ENCODE data around the gene MAGEB17. TPM values are rescaled to one million over a fixed set of nuclear protein-coding genes. Genes with fewer than 3 reads are reported as not detected.

MAGEB17 gene
- total RNA-seq, 1 donor = not detected

DNA sequence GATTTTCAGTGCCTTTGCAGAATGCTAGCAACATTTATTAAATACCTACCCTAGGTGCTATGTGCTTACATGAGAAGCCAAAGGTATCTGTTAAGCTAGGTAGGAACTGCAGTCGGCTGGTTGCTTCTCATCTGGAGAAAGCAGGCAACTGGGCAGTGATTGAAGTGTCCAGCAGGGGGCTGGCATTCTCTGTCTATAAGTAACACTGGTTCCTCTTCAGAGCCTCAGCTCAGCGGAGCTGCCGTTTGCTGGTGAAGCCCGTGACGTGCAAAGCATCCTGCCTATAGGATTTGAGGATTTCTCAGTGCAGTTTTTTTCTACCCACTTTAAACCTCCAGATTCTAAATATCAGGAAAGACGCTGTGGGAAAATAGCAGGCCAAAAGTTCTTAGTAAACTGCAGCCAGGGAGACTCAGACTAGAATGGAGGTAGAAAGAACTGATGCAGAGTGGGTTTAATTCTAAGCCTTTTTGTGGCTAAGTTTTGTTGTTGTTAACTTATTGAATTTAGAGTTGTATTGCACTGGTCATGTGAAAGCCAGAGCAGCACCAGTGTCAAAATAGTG lies 44.0 kb upstream of the MAGEB17 start, which contains the start of gene GRPR:
GRPR (plus strand) TSS at position 344 of the 565 bp plus-strand sequence. CDS start 389 bp downstream, outside the sequence.
- no peak within 1 kb of the TSS for H3K4me2 ChIP-seq (ENCODE audit: insufficient read depth, low read length)
- no peaks in the 10 kb centered on the region for H3K36me3 ChIP-seq (ENCODE audit: insufficient read depth, low read length)
- no peak within 1 kb of the TSS for H3K27ac ChIP-seq (ENCODE audit: low read depth, low read length)
- H3K4me3 ChIP-seq (ENCODE audit: insufficient read depth, low read length) = no peak within 1 kb of the TSS
- TF ChIP-seq, protein P1, sequence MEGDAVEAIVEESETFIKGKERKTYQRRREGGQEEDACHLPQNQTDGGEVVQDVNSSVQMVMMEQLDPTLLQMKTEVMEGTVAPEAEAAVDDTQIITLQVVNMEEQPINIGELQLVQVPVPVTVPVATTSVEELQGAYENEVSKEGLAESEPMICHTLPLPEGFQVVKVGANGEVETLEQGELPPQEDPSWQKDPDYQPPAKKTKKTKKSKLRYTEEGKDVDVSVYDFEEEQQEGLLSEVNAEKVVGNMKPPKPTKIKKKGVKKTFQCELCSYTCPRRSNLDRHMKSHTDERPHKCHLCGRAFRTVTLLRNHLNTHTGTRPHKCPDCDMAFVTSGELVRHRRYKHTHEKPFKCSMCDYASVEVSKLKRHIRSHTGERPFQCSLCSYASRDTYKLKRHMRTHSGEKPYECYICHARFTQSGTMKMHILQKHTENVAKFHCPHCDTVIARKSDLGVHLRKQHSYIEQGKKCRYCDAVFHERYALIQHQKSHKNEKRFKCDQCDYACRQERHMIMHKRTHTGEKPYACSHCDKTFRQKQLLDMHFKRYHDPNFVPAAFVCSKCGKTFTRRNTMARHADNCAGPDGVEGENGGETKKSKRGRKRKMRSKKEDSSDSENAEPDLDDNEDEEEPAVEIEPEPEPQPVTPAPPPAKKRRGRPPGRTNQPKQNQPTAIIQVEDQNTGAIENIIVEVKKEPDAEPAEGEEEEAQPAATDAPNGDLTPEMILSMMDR (IDR thresholded peaks at IDR 0.05; ENCODE audit: extremely low read depth, low read depth, low read length) = peak; percentile 95
- no peaks in the 10 kb centered on the region for H3K4me1 ChIP-seq (ENCODE audit: insufficient read depth, low read length)
- H3K9me3 ChIP-seq (ENCODE audit: low read depth, low read length) = peaks cover 4% of the 10 kb centered on the region
- no peak within 1 kb of the TSS for H2AFZ ChIP-seq (ENCODE audit: low read length)
- H3K27me3 ChIP-seq (ENCODE audit: insufficient read depth, low read length) = peaks cover 59% of the 10 kb centered on the region
- peak; percentile 85 for DNase-seq (ENCODE audit: insufficient read length, low spot score, missing footprints)
- no peaks in the 10 kb centered on the region for H4K20me1 ChIP-seq (ENCODE audit: insufficient read depth, low read length)
- no peaks in the 10 kb centered on the region for H3K79me2 ChIP-seq (ENCODE audit: insufficient read depth, low read length)

DNA sequence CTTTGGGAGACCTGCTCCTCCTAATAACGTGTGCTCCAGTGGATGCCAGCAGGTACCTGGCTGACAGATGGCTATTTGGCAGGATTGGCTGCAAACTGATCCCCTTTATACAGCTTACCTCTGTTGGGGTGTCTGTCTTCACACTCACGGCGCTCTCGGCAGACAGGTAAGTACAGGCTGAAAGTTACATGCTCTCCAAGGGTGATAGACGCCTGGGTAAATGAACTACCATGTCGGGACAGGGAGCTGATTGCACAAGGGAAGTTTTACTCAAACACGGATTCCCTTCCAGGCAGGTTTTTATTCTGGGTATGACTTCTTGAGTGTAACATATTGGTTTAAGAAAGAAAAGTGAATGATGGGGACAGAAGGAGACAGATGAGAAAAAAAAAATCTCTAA lies 43.1 kb upstream of the MAGEB17 start:
- no peak overlapping the region for H3K4me2 ChIP-seq (ENCODE audit: insufficient read depth, low read length)

DNA sequence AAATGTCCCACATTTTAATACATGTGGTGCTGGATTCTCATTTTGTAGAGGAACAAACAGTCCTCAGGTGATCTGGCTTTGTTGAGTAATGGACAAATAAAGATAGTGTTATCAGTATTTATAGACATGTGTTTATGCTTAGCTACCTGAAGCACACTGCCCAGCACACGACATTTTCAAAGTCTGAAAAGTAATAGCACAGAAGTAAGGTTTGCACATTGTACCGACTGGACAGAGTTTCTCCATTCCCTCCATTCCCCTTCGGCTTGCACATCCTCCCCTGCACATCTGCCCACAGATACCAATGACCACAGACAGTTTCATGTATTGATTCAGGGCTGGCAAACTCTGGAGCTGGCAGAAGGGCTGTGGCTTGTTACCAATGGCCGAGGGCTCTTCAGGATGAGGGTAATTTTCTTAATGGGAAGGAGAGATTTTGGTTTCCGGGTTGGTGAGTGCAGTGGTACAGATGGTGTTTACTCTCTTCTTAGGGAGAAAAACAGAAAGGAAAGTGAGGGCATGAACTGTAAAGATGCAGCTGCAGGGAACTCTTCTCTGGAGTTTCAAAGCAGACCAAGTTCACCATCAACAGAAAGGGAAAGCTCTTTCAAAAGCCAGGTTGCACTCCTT lies 41.6 kb upstream of the MAGEB17 start:
- no peak overlapping the region for H3K27ac ChIP-seq (ENCODE audit: low read depth, low read length)
- no peaks in the 10 kb centered on the region for H3K36me3 ChIP-seq (ENCODE audit: insufficient read depth, low read length)
- no peaks in the 10 kb centered on the region for H3K4me1 ChIP-seq (ENCODE audit: insufficient read depth, low read length)
- H3K4me3 ChIP-seq (ENCODE audit: insufficient read depth, low read length) = no peak overlapping the region
- H4K20me1 ChIP-seq (ENCODE audit: insufficient read depth, low read length) = no peaks in the 10 kb centered on the region
- H3K9me3 ChIP-seq (ENCODE audit: low read depth, low read length) = no peaks in the 10 kb centered on the region
- H3K79me2 ChIP-seq (ENCODE audit: insufficient read depth, low read length) = no peaks in the 10 kb centered on the region
- H3K27me3 ChIP-seq (ENCODE audit: insufficient read depth, low read length) = peaks cover 54% of the 10 kb centered on the region
- H3K4me2 ChIP-seq (ENCODE audit: insufficient read depth, low read length) = peak overlapping the region; percentile 34
- TF ChIP-seq, protein P1 (IDR thresholded peaks at IDR 0.05; ENCODE audit: extremely low read depth, low read depth, low read length) = no peak
- DNase-seq (ENCODE audit: insufficient read length, low spot score, missing footprints) = no peak
- peak overlapping the region; percentile 12 for H2AFZ ChIP-seq (ENCODE audit: low read length)

More for the DNA sequence above, 43.1 kb upstream of the MAGEB17 start:
- TF ChIP-seq, protein P1 (IDR thresholded peaks at IDR 0.05; ENCODE audit: extremely low read depth, low read depth, low read length) = no peak
- peaks cover 3% of the 10 kb centered on the region for H3K9me3 ChIP-seq (ENCODE audit: low read depth, low read length)
- H3K4me3 ChIP-seq (ENCODE audit: insufficient read depth, low read length) = no peak overlapping the region
- no peaks in the 10 kb centered on the region for H3K36me3 ChIP-seq (ENCODE audit: insufficient read depth, low read length)
- H3K4me1 ChIP-seq (ENCODE audit: insufficient read depth, low read length) = no peaks in the 10 kb centered on the region
- H3K79me2 ChIP-seq (ENCODE audit: insufficient read depth, low read length) = no peaks in the 10 kb centered on the region
- H2AFZ ChIP-seq (ENCODE audit: low read length) = no peak overlapping the region
- H3K27ac ChIP-seq (ENCODE audit: low read depth, low read length) = no peak overlapping the region
- no peak for DNase-seq (ENCODE audit: insufficient read length, low spot score, missing footprints)
- H4K20me1 ChIP-seq (ENCODE audit: insufficient read depth, low read length) = no peaks in the 10 kb centered on the region
- peaks cover 51% of the 10 kb centered on the region for H3K27me3 ChIP-seq (ENCODE audit: insufficient read depth, low read length)

DNA sequence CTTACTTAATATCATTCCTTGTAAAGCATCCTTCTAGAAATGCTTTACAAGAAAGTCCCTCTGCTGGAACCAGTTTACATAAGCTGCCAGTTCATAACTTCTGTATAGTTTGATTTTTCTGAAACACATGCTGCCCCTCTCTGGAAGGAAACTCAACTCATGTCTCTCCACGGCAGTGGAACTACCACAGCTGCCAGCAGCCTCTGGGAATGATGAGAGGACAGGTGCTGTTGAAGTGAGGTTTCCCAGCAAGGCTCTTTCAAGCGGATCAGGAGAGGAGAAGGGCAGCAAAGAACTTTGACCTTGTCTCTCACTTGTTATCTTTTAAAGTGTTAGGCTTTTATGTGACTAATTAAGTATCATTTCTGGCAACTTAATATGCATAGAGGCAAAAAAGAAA lies 36.6 kb upstream of the MAGEB17 start:
- H3K4me2 ChIP-seq (ENCODE audit: insufficient read depth, low read length) = no peak overlapping the region
- no peaks in the 10 kb centered on the region for H3K36me3 ChIP-seq (ENCODE audit: insufficient read depth, low read length)
- no peak for DNase-seq (ENCODE audit: insufficient read length, low spot score, missing footprints)
- H4K20me1 ChIP-seq (ENCODE audit: insufficient read depth, low read length) = no peaks in the 10 kb centered on the region
- no peaks in the 10 kb centered on the region for H3K9me3 ChIP-seq (ENCODE audit: low read depth, low read length)
- H3K4me1 ChIP-seq (ENCODE audit: insufficient read depth, low read length) = no peaks in the 10 kb centered on the region
- no peak overlapping the region for H3K4me3 ChIP-seq (ENCODE audit: insufficient read depth, low read length)
- H2AFZ ChIP-seq (ENCODE audit: low read length) = no peak overlapping the region
- TF ChIP-seq, protein P1 (IDR thresholded peaks at IDR 0.05; ENCODE audit: extremely low read depth, low read depth, low read length) = no peak
- no peak overlapping the region for H3K27ac ChIP-seq (ENCODE audit: low read depth, low read length)
- H3K79me2 ChIP-seq (ENCODE audit: insufficient read depth, low read length) = no peaks in the 10 kb centered on the region
- H3K27me3 ChIP-seq (ENCODE audit: insufficient read depth, low read length) = peaks cover 59% of the 10 kb centered on the region

All from osteoblast (primary cell).